GM15510 (cell line): ENCODE results near the gene DDX1.

Experiments used
- POLR2A ChIP-seq: IDR thresholded peaks from 3 replicates; pipeline ENCODE4 v1.6.1; 2011; ENCODE audit warnings: borderline replicate concordance; ENCODE audit not compliant: insufficient read length; ENCODE audit errors: extremely low read depth

The DDX1 gene

DNA sequence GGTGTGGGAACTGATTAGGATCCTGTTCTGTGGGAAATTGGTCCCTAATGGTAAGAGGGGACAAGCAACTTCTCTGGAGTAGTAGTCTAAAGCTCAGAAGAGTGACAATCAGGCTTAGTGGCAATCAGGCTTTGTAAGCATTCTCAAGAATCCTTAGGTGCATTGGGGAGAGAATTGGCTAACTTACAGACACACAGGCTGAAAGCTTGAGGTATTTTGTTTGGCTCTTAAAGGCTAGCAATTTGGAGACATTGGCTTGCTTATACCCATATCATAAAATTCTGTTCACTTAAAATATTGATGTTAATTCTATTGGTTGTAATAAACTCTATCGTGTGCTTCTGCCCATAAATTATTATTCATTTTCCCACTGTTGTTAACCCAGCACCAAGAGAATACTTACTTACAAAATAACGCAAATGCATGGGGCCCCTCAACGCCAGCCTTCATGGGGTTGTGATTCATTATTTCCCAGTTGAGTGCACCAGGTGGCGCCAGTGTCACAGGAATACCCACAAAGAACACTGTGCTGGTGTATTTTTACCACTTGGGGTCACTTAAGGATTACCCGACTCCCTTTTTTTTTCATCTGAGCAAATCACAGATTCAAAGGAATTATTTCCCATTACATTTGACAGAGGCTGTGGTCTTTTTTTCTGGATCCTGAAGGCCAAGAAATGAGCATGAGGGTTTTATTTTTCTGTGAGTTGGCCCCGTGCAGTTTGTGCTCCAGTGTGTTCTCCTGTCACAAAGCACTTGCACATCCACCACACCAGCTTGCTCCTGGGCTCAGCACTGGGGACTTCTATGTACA lies 45.5 kb downstream of the DDX1 start:
- no peak for TF ChIP-seq POLR2A

DNA sequence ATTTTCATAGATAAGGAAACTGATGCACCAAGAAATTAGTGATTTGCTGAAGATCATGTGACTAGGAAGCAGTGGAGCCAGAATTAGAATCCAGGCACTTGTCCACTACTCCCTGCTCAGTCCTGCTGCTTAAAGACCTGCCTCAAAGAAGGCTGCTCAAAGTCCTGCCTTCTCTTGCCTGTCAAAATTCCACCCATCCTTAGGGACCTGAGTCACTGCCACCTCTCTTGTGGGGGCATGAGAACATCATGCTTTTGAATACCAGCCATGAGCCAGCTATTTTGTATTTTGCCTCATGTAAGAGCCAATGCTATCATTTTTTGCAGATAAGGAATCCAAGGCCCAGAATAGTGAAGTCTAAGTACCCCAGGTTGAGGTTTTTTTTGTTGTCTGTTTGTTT lies 47.1 kb downstream of the DDX1 start:
- TF ChIP-seq POLR2A, result no peak

DNA sequence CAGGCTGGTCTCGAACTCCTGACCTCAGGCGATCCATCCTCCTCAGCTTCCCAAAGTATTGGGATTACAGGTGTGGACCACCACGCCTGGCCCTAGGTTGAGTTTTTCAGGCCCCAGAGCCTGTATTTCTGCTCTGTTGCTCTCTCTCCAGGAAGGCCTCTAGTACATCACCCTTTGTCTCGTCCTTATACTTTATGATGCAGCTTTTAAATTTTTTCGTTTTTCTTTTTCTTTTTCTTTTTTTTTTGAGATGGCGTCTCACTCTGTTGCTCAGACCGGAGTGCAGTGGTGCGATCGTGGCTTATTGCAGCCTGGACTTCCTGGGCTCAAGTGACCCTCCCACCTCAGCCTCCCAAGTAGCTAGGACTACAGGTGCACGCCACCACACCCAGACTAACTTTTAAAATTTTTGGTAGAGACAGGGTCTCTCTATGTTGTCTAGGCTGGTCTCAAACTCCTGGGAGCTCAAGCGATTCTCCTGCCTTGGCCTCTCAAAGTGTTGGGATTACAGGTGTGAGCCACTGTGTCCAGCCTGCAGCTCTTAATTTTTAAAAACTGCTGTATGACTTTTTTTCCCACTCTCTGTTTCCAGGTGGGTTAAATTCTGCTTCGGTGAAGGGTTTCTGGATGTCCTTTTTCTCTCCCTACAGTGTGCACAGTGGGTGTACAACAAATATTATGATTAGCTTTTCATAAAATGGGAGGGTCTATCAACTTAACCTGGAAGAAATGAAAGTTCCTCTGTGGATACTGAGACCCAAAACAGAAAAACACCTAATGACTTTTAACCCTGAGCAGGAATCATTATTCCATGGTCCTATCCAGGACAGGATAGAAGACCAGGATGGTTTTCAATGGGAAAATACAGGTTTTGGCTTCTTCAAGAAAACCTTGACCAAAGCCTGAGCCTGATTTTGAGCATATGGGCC lies 47.9 kb downstream of the DDX1 start:
- TF ChIP-seq POLR2A, result no peak

GRCh38 chr2:15640261-15640711 lies 48.6 kb downstream of the DDX1 start:
- TF ChIP-seq POLR2A, result no peak

DNA sequence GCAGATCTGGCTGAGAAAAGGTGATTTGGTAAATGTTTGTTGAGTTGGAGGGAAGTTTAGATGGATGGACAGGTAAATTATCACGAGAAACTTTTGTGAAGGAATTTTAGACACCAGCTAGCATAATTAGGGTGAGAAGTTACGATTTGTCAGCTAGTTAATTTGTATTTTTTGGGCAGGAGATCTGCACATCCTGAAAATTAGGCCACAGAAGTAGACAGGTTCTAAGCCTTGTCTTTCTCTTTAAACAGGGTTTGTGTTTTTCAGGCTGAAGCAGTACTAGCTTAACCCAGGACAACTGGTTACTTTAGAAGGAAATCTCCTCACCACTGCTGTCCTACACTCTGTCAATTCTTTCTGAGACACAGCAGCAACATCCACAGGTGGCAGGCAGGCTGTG lies 49.1 kb downstream of the DDX1 start:
- no peak for TF ChIP-seq POLR2A

- TF ChIP-seq POLR2A, result no peak
Observed at GRCh38 chr2:15641530-15641982, 49.9 kb downstream of the DDX1 start.

DNA sequence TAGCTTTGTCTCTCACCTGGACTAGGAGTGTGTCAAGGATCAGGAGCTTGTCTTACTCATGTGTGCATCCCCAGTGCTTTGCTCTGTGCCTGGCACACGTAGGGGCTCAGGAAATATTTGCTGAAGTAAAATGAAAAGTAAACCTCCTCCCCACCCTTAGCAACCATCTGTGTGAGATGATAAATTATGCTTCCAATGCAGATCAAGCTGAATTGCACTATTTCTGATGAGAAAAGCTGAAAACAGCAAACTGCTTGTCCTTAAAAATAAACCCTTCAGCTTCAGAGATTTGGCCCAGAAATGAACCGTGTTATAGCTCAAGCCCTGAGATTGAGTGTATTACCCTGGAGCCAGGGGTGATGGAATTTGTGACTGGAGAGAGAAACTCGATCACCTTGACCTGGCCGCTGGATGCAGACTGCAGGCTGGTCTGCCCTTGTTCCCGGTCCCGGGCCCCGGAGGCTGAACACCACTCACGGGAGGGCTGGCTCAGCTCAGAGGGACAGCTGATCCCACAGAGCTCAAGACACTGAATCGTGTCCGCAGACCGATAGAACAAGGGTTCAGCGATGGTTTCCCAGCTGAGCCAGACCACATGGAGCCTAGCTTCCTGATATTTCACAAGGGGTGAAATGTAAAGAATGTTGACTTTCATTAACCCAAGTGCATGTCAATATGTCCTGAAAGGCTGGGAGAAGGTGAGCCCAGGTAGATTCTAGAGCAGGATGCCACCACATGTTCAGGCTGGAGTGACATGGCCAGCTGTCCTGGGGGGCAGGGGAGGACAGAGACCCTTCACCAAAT lies 50.5 kb downstream of the DDX1 start:
- no peak for TF ChIP-seq POLR2A

GRCh38 chr2:15642815-15643500 lies 51.3 kb downstream of the DDX1 start:
- TF ChIP-seq POLR2A, result no peak

DNA sequence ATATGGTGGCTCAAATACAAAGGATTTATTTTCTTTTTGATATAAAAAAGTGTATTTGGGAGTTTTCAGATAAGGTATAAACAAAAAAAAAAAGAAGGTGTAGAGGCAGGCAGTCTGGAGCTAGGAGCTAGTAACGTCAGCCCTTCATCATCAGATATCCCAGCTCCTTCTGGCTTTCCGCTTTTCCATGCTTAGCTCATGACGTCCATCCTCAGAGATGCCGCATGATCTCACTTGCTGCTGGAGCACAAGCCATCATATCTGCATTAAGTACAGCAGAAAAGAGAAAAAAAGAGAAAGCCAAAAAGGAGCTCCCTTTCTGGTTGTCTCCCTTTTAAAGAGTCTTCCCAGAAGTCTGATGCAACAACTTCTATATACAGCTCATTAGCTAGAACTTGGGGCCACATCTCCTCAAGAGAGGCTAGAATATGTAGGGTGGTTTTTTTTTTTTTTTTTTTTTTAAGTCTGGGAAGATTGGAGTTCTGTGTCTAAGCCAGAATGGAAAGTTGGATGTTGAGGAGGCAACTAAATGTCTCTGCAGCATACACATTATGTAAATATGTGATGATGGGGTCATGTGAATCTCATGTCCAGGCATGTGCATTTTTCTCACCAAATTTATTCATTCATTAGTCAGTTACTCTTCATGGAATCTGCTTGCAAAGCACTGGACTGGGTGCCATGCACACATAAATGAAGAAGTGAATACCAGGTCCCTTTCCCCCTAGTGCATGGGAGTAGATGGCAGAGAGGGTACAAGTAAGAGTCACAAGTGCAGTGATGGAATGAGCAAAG lies 52.3 kb downstream of the DDX1 start:
- no peak for TF ChIP-seq POLR2A

DNA sequence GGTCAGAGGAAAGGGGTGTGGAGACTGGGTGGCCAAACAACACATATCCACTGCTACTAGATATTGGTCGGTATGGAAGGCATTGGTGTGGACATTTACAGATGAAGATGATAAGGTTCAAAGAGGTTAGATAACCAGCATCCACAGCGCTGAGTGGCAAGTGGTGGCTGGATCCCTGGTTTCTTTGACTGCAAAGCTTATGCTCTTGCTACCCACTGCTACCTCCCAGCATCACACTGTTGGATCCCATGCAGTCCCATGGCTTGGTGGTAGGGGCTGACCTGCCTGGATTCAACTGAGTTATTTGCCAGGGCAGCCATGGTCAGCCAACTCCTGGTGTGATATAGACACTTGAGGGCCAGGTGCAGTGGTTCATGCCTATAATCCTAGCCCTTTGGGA lies 53.6 kb downstream of the DDX1 start:
- TF ChIP-seq POLR2A, result no peak

GRCh38 chr2:15645720-15646385 lies 54.2 kb downstream of the DDX1 start:
- no peak for TF ChIP-seq POLR2A

GRCh38 chr2:15646661-15647060 lies 55.0 kb downstream of the DDX1 start:
- no peak for TF ChIP-seq POLR2A
